DND-41 (cell line): ENCODE results near the gene FBXW2.

Experiments used
- ATAC-seq: fragments of 200-7000 bp; cut with Tn5 transposase; 3 replicates; pipeline ENCODE4 v1.9.1; 2021; ENCODE audit warnings: low read depth; ENCODE audit not compliant: insufficient read depth
- DNase-seq: peaks from one replicate; pipeline ENCODE4 v3.0.0-alpha.2; 2020
- H2AFZ ChIP-seq: 2 replicates; pipeline ENCODE4 v1.6.0; 2012; ENCODE audit warnings: low read depth, low read length
- H3K27ac ChIP-seq: 2 replicates; pipeline ENCODE4 v1.5.1; 2012; ENCODE audit warnings: low read length, inconsistent platforms
- H3K27me3 ChIP-seq: fragments of 200-600 bp; sonication (generic); 2 replicates; pipeline ENCODE4 v1.6.0; 2012; ENCODE audit warnings: low read length, mild to moderate bottlenecking, inconsistent platforms; ENCODE audit not compliant: insufficient read depth, poor library complexity
- H3K36me3 ChIP-seq: 2 replicates; pipeline ENCODE4 v1.5.1; 2012; ENCODE audit warnings: low read length, inconsistent platforms; ENCODE audit not compliant: insufficient read depth
- H3K4me1 ChIP-seq: 2 replicates; pipeline ENCODE4 v1.5.1; 2012; ENCODE audit warnings: mild to moderate bottlenecking, low read length; ENCODE audit not compliant: insufficient read depth
- H3K4me2 ChIP-seq: 2 replicates; pipeline ENCODE4 v1.6.0; 2012; ENCODE audit warnings: mild to moderate bottlenecking, moderate library complexity, low read length, inconsistent platforms; ENCODE audit not compliant: insufficient read depth
- H3K4me3 ChIP-seq, 2 experiments: fragments of 200-600 bp in 1 of 2; shearing (Covaris generic) in 1 of 2; 2 replicates each; pipeline ENCODE4 v1.5.1; 2012 to 2016; ENCODE audit warnings: inconsistent platforms in 2 of 2, low read length in 2 of 2, mild to moderate bottlenecking in 2 of 2, low read depth in 1 of 2, moderate library complexity in 1 of 2
- H3K79me2 ChIP-seq: 2 replicates; pipeline ENCODE4 v1.6.0; 2012; ENCODE audit warnings: low read length, inconsistent platforms; ENCODE audit not compliant: insufficient read depth
- H3K9ac ChIP-seq: 2 replicates; pipeline ENCODE4 v1.6.0; 2012; ENCODE audit warnings: low read depth, mild to moderate bottlenecking, inconsistent platforms, low read length, moderate library complexity
- H3K9me3 ChIP-seq: 2 replicates; pipeline ENCODE4 v1.5.1; 2012; ENCODE audit warnings: low read length, moderate library complexity, mild to moderate bottlenecking, inconsistent platforms; ENCODE audit not compliant: insufficient read depth, severe bottlenecking
- H4K20me1 ChIP-seq: 2 replicates; pipeline ENCODE4 v1.6.0; 2012; ENCODE audit warnings: low read length; ENCODE audit not compliant: insufficient read depth
- CTCF ChIP-seq: IDR thresholded peaks from 2 replicates; pipeline ENCODE4 v1.5.1; 2012; ENCODE audit warnings: borderline replicate concordance, low read length, moderate library complexity, mild to moderate bottlenecking; ENCODE audit not compliant: poor library complexity, severe bottlenecking; ENCODE audit errors: extremely low read depth
- EZH2 ChIP-seq: IDR thresholded peaks from 3 replicates; pipeline ENCODE4 v1.6.1; 2012; ENCODE audit warnings: borderline replicate concordance, low read depth, mild to moderate bottlenecking, moderate library complexity, low read length, inconsistent platforms; ENCODE audit not compliant: severe bottlenecking

Gene FBXW2

GRCh38 chr9:120770931-120771330 lies 22.3 kb downstream of the FBXW2 start:
- Histone ChIP-seq H4K20me1 (no peaks in the 10 kb centered on the region), H3K4me2 (no peak overlapping the region), H3K4me3 (no peak overlapping the region), H3K79me2 (no peaks in the 10 kb centered on the region), H3K27me3 (no peaks in the 10 kb centered on the region), H3K36me3 (peaks cover 81% of the 10 kb centered on the region), H3K9me3 (no peaks in the 10 kb centered on the region), H2AFZ (no peak overlapping the region), H3K4me1 (no peaks in the 10 kb centered on the region), H3K27ac (no peak overlapping the region), H3K9ac (no peak overlapping the region)
- ATAC-seq (no peak), DNase-seq (no peak)
- no peak for TF ChIP-seq CTCF
- TF ChIP-seq EZH2: no peak

GRCh38 chr9:120768886-120769285 lies 24.3 kb downstream of the FBXW2 start:
- Histone ChIP-seq H3K36me3 (peaks cover 80% of the 10 kb centered on the region), H3K79me2 (no peaks in the 10 kb centered on the region), H4K20me1 (no peaks in the 10 kb centered on the region), H3K27me3 (no peaks in the 10 kb centered on the region), H3K4me1 (no peaks in the 10 kb centered on the region), H3K4me2 (no peak overlapping the region), H2AFZ (no peak overlapping the region), H3K4me3 (no peak overlapping the region), H3K9ac (no peak overlapping the region), H3K27ac (no peak overlapping the region), H3K9me3 (no peaks in the 10 kb centered on the region)
- TF ChIP-seq EZH2 (no peak), CTCF (no peak)
- no peak for DNase-seq
- ATAC-seq: no peak

GRCh38 chr9:120768247-120768646 lies 25.0 kb downstream of the FBXW2 start:
- H3K27me3 ChIP-seq: no peaks in the 10 kb centered on the region
- H2AFZ ChIP-seq: no peak overlapping the region
- H3K9ac ChIP-seq: no peak overlapping the region
- no peak for ATAC-seq
- H3K79me2 ChIP-seq: no peaks in the 10 kb centered on the region
- no peaks in the 10 kb centered on the region for H3K9me3 ChIP-seq
- no peaks in the 10 kb centered on the region for H4K20me1 ChIP-seq
- H3K4me1 ChIP-seq: no peaks in the 10 kb centered on the region
- peaks cover 81% of the 10 kb centered on the region for H3K36me3 ChIP-seq
- TF ChIP-seq CTCF: no peak
- TF ChIP-seq EZH2: no peak
- no peak overlapping the region for H3K4me3 ChIP-seq
- H3K4me2 ChIP-seq: no peak overlapping the region
- no peak for DNase-seq
- no peak overlapping the region for H3K27ac ChIP-seq

DNA sequence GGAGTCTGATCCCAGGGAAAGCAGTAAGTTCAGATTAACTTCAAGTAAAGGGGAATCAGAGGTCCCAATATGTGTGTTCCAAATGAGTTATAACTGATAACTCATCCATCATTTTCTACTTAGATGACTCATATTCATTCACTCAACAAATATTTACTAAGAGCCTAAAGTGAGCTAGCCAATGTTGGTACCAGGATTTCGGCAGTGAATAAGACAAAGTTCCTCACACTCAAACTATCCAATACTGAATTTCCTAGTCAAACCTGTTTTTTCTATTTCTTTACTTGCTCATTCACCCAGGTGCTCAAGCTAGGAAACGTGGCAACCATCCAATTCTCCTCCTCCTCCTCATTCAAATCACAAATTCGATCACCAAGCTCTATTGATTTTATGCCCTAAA lies 25.8 kb downstream of the FBXW2 start:
- no peak overlapping the region for H3K27ac ChIP-seq
- H3K4me3 ChIP-seq: no peak overlapping the region
- H3K79me2 ChIP-seq: no peaks in the 10 kb centered on the region
- no peaks in the 10 kb centered on the region for H3K4me1 ChIP-seq
- ATAC-seq (no peak), DNase-seq (no peak)
- no peak overlapping the region for H2AFZ ChIP-seq
- H3K36me3 ChIP-seq: peaks cover 81% of the 10 kb centered on the region
- H3K9ac ChIP-seq: no peak overlapping the region
- H3K4me2 ChIP-seq: no peak overlapping the region
- no peaks in the 10 kb centered on the region for H3K27me3 ChIP-seq
- no peak for TF ChIP-seq EZH2
- no peak for TF ChIP-seq CTCF
- no peaks in the 10 kb centered on the region for H3K9me3 ChIP-seq
- H4K20me1 ChIP-seq: no peaks in the 10 kb centered on the region
